ENCODE measurements around the gene GBF1. TPM values are rescaled to one million over a fixed set of nuclear protein-coding genes. Genes with fewer than 3 reads are reported as not detected.
A peak's percentile ranks its signal among the peaks of the same experiment; 100 is the strongest.

GBF1 gene
- total and polyA plus RNA-seq, 10 of the 15 experiments (the other 5 are each of a cell fraction or from before 2014, with no cell fraction given) = 0.82 to 42.0 (median 21.8) TPM

- TF ChIP-seq YBX1 (IDR thresholded peaks at IDR 0.05) (no peak), TAF1 (IDR thresholded peaks at IDR 0.05; ENCODE audit: borderline replicate concordance, low read depth, low read length) (peak; percentile 57; the same call in 1 of the 2 replicates), BCL3 (IDR thresholded peaks at IDR 0.05; ENCODE audit: borderline replicate concordance, insufficient read depth, low read depth, low read length, poor library complexity, severe bottlenecking) (no peak), SREBF2 (IDR thresholded peaks at IDR 0.05; ENCODE audit: low read length) (no peak), ATF3 (IDR thresholded peaks at IDR 0.05; ENCODE audit: borderline replicate concordance, extremely low read depth, low read depth, low read length) (no peak), HCFC1 (IDR thresholded peaks at IDR 0.05; ENCODE audit: low read length) (peak; percentile 88), ZNF384 (IDR thresholded peaks at IDR 0.05; ENCODE audit: borderline replicate concordance, low read depth, low read length) (0 out of 2 replicates have a peak, but pooled peaks have one; percentile 22), PAX8 (IDR thresholded peaks at IDR 0.05) (no peak), TARDBP (IDR thresholded peaks at IDR 0.05; ENCODE audit: borderline replicate concordance) (peak; percentile 41; the same call in 1 of the 2 replicates), RBBP5 (conservative IDR thresholded peaks at IDR 0.05) (no peak), TBL1XR1 (IDR thresholded peaks at IDR 0.05; ENCODE audit: low read depth, low read length) (no peak), NFXL1 (IDR thresholded peaks at IDR 0.05; ENCODE audit: borderline replicate concordance) (no peak), POLR2A (IDR thresholded peaks at IDR 0.05; ENCODE audit: low read depth, low read length) (peak; percentile 79), EGR1 (IDR thresholded peaks at IDR 0.05; ENCODE audit: borderline replicate concordance in 1 of 2, low read depth in 2 of 2, low read length in 2 of 2) (0 out of 3 replicates have a peak, but pooled peaks of 1 of the 2 experiments have one; percentile 29), TCF7 (IDR thresholded peaks at IDR 0.05; ENCODE audit: borderline replicate concordance) (no peak), HDAC2 (IDR thresholded peaks at IDR 0.05) (peak; percentile 68; the same call in 1 of the 2 replicates), CBX5 (IDR thresholded peaks at IDR 0.05; ENCODE audit: low read depth) (peak; percentile 76; the same call in 1 of the 2 replicates), SMARCA5 (IDR thresholded peaks at IDR 0.05) (no peak), ZNF592 (IDR thresholded peaks at IDR 0.05) (no peak), BMI1 (IDR thresholded peaks at IDR 0.05; ENCODE audit: borderline replicate concordance) (no peak), KDM1A (IDR thresholded peaks at IDR 0.05; ENCODE audit: borderline replicate concordance) (no peak)
- TF ChIP-seq, protein P1, sequence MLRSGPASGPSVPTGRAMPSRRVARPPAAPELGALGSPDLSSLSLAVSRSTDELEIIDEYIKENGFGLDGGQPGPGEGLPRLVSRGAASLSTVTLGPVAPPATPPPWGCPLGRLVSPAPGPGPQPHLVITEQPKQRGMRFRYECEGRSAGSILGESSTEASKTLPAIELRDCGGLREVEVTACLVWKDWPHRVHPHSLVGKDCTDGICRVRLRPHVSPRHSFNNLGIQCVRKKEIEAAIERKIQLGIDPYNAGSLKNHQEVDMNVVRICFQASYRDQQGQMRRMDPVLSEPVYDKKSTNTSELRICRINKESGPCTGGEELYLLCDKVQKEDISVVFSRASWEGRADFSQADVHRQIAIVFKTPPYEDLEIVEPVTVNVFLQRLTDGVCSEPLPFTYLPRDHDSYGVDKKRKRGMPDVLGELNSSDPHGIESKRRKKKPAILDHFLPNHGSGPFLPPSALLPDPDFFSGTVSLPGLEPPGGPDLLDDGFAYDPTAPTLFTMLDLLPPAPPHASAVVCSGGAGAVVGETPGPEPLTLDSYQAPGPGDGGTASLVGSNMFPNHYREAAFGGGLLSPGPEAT (IDR thresholded peaks at IDR 0.05; ENCODE audit: low read depth) = peak; percentile 100
- TF ChIP-seq, protein P2, sequence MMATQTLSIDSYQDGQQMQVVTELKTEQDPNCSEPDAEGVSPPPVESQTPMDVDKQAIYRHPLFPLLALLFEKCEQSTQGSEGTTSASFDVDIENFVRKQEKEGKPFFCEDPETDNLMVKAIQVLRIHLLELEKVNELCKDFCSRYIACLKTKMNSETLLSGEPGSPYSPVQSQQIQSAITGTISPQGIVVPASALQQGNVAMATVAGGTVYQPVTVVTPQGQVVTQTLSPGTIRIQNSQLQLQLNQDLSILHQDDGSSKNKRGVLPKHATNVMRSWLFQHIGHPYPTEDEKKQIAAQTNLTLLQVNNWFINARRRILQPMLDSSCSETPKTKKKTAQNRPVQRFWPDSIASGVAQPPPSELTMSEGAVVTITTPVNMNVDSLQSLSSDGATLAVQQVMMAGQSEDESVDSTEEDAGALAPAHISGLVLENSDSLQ (IDR thresholded peaks at IDR 0.05) = peak; percentile 42; the same call in 1 of the 2 replicates
Observed at GRCh38 chr10:102420714-102421506, 175.6 kb downstream of the GBF1 start, which contains the start of gene FBXL15 (continued).

Data from GM12878 (cell line).